ENCODE measurements around the gene ATIC.

The ATIC gene

DNA sequence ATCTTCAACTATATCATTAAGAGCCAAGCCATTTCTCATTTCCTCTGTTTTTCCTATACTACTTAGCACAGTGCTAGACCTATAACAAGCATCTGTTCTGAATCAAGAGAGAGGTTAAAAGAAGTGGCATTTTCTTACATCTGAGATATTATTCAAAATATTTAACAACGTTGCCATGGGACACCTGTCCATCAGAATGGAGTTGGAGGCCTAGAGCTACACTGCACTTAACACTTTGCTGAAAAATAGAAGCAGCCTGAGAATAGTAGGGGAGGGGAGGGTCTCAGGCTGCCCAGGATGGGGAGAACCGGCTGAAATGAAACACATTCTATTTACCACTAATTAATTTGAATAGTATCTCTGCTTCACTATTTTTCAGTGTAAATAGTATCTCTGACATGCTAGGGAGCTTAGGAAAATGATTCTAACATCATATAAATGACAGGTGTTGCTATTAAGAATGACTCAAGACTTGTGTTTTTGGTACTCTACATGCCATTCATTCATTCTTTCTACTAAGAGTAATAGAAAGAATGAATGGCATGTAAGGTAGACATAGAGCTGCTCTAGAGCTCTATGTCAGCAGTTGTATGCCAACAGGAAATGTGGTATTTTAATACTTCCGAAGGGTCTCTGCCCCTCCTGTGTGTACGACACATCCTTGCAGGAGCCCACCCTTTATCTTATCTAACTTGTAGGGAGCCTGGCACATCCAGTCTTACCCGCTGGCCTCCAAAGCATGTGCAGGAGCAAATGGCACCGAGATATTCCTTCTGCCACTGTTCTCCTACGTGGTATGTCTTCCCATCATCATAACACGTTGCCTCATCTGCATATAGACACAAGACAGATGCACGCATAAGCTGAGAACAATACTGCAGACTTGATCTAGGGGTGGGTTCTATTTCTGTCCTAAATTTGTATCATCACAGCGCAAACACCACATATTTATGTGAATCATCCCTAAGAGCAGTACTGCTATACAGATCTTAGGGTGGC, 52.6 kb downstream of the ATIC start:
- no peak overlapping the region for H3K4me3 ChIP-seq
- no peak overlapping the region for H3K4me2 ChIP-seq
- peaks cover 36% of the 10 kb centered on the region for H3K36me3 ChIP-seq
- H3K9me3 ChIP-seq, result no peaks in the 10 kb centered on the region
- no peaks in the 10 kb centered on the region for H3K27me3 ChIP-seq
- no peaks in the 10 kb centered on the region for H3K4me1 ChIP-seq
- H4K20me1 ChIP-seq, result no peaks in the 10 kb centered on the region
- no peak for TF ChIP-seq Cebpa-rat (IDR thresholded peaks at IDR 0.05)
- no peak overlapping the region for H3K27ac ChIP-seq
- H3K9ac ChIP-seq, result no peak overlapping the region

DNA sequence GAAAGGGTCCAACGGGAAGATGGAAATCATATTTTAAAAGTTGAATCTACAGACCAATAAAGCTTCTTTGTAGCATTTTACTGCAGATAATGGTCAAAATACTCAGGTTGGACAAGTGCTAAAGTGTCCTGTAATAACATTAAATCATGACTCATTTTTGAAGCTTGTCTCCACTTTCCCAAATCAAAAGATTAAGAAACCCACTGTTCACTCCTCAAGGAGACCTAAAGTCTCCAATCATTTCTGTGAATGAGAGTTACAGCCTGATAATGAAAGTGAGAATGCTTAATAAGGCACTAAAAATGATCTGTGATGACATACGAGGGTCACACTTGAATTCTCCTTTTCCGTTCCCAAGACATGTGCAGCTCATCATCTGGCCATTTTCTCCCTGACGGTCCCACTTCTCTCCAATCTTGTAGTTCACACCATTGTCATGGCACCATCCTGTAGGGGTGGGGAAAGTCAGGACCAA, 53.4 kb downstream of the ATIC start:
- Histone ChIP-seq H4K20me1 (no peaks in the 10 kb centered on the region), H3K4me2 (no peak overlapping the region), H3K4me1 (no peaks in the 10 kb centered on the region), H3K4me3 (no peak overlapping the region), H3K9ac (no peak overlapping the region), H3K9me3 (no peaks in the 10 kb centered on the region), H3K27me3 (no peaks in the 10 kb centered on the region), H3K36me3 (peaks cover 35% of the 10 kb centered on the region), H3K27ac (no peak overlapping the region)
- no peak for TF ChIP-seq Cebpa-rat (IDR thresholded peaks at IDR 0.05)

DNA sequence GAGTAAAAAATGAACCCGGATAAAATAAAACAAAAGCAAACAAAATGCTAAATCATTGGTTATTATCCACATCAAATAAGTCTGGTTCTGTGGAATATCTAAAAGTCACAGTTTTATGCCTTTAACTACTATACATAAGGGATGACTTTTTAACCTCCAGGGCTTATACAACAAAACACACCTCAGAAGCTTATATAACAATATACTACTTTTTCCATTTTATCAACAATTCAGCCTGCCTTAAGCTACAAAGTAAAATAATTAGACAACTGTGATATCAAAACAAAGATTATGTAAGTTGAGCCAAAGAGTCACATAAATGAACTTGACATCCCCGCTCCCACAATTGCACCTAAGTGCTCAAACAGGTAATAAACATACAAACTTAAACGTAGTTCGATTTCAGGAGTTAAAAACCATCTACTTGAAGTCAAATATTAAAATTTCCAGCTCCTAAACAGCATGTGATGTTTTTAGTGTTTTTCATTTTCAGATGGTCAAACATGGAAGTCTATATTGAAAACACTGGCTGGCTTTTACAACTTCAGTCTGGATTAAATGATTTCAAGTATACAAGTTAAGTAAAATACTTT, 54.7 kb downstream of the ATIC start:
- Histone ChIP-seq H3K4me2 (no peak overlapping the region), H3K36me3 (peaks cover 35% of the 10 kb centered on the region), H3K4me3 (no peak overlapping the region), H4K20me1 (no peaks in the 10 kb centered on the region), H3K9me3 (no peaks in the 10 kb centered on the region), H3K27ac (no peak overlapping the region), H3K9ac (no peak overlapping the region), H3K4me1 (no peaks in the 10 kb centered on the region), H3K27me3 (no peaks in the 10 kb centered on the region)
- no peak for TF ChIP-seq Cebpa-rat (IDR thresholded peaks at IDR 0.05)

DNA sequence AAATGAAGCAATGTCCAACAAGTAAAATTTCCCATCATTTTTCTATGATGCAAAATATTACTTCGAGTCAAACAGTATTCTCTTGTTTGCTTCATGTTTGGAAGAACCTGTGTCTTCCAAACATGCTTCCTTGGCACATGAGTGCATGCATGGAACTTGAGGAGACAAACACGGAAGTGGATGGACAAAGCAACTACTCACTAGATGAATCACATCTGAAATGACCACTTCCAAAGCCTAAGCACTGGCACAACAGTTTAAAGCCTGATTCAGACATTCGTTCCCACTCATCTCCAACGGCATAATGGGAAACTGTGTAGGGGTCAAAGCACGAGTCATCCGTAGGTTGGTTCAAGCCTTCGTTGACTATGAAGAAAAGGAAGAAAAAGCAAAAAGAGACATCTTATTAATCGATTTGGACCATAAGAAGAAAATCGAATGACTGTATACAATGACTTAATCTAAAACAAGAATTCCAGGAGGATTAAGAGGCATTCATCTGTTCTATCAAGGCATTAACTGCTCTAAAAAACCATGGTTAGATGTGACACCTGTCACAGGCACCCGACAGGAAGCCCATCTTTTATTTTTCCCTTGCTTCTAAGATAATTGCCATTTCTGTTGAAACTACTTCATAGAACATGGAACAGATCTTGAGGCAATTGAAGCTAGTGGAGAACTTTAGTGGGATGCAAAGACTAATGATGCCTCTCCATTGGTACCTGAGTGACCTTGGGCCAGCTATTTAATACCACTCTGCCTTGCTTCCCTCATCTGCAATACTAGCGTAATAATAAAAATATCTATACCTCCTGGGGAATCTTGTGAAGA, 56.0 kb downstream of the ATIC start:
- Histone ChIP-seq H3K9me3 (no peaks in the 10 kb centered on the region), H3K4me2 (no peak overlapping the region), H3K36me3 (peaks cover 24% of the 10 kb centered on the region), H3K4me1 (no peaks in the 10 kb centered on the region), H3K4me3 (no peak overlapping the region), H4K20me1 (no peaks in the 10 kb centered on the region), H3K27ac (no peak overlapping the region), H3K27me3 (no peaks in the 10 kb centered on the region), H3K9ac (no peak overlapping the region)
- TF ChIP-seq Cebpa-rat (IDR thresholded peaks at IDR 0.05), result no peak

DNA sequence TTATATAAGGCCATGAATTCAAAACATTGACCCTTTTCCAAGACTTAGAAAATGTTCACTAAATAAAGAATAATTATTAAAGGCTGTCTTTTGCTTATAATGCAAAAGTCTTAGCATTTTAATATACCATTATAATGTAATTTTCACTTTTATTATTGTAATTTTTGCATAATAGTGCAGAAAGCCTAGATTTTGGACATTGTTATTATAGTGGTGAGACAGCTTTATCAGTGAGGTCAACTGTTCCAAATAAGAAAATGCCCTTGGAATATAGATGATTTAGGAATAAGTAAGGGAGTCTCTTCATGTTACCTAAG, 56.6 kb downstream of the ATIC start:
- Histone ChIP-seq H3K27ac (no peak overlapping the region), H3K36me3 (peaks cover 18% of the 10 kb centered on the region), H3K4me2 (no peak overlapping the region), H3K4me3 (no peak overlapping the region), H3K27me3 (no peaks in the 10 kb centered on the region), H3K9ac (no peak overlapping the region), H4K20me1 (no peaks in the 10 kb centered on the region), H3K9me3 (no peaks in the 10 kb centered on the region), H3K4me1 (no peaks in the 10 kb centered on the region)
- no peak for TF ChIP-seq Cebpa-rat (IDR thresholded peaks at IDR 0.05)

DNA sequence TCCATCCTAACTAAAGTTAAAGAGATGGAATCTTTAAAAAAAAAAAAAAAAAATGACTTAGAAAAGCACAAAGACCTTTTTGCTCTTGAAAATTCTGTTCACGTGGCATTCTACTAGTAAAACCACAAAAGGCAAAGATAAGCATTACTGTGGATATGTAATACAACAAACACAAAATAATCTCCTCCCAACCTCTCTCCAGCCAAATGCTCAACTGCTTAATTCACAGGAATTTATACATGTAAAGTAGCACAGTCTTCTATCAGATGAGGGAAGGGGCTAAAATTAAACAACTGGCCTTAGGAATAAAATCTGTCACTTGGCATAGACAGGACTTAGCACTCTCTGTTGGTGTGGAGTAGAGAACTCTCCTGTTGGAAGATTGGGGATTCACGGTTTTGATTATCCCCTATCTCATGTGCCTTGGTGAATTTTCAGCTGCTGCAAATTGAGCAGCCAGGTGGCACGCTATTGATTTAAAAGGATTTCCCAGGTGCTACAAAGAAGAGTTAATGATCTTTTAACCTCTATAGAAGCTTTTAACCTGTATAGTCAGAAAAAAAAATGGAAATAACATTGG, 57.4 kb downstream of the ATIC start:
- Histone ChIP-seq H3K4me1 (no peaks in the 10 kb centered on the region), H3K4me2 (no peak overlapping the region), H3K27ac (no peak overlapping the region), H3K4me3 (no peak overlapping the region), H3K9me3 (peaks cover 3% of the 10 kb centered on the region; the same call in 1 of the 2 replicates), H3K36me3 (peaks cover 10% of the 10 kb centered on the region; the same call in 1 of the 2 replicates), H3K27me3 (no peaks in the 10 kb centered on the region), H4K20me1 (no peaks in the 10 kb centered on the region), H3K9ac (no peak overlapping the region)
- TF ChIP-seq Cebpa-rat (IDR thresholded peaks at IDR 0.05), result no peak

DNA sequence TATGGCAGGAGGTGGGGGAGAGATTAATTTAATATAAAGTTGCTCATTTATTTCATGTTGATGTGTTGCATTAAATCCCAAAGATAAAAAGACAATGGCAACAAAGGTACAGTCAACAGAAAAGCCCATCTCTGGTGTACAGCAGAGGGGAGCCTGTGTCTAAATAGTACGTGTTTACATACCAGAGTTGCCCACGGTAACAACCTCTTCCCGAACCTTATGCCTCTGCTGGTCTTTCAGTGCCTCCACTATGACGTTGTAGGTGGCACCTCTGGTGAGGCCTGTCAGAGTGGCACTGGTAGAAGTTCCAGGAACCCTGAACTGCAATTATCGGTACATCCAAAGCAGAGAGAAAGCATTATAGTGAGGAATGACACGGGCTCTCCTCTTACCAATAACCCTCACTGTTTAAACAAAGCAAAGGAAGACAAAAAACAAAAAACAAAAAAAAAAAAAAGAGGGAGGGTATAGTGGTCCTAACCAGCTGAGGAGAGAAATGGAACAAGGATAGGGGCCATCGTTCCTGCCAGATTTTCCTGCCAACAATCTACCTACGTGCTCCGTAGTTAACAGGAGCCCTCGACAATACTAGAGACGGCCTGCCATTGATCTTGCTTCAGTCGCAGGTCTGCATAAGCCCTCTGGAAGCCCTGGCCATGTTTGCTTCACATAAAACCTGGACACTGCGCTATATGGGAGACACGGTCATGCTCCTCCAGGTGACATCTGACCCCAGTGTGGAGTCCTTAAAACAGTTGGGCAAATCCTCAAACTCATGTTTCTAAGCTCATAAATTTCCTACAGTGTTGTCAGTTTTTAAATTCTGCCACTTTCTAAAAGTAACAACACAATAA, 58.5 kb downstream of the ATIC start:
- no peaks in the 10 kb centered on the region for H3K4me1 ChIP-seq
- H3K4me2 ChIP-seq, result no peak overlapping the region
- H4K20me1 ChIP-seq, result no peaks in the 10 kb centered on the region
- H3K27me3 ChIP-seq, result no peaks in the 10 kb centered on the region
- H3K4me3 ChIP-seq, result no peak overlapping the region
- TF ChIP-seq Cebpa-rat (IDR thresholded peaks at IDR 0.05), result no peak
- peaks cover 12% of the 10 kb centered on the region for H3K36me3 ChIP-seq
- H3K9ac ChIP-seq, result no peak overlapping the region
- H3K9me3 ChIP-seq, result peaks cover 6% of the 10 kb centered on the region; the same call in 1 of the 2 replicates
- no peak overlapping the region for H3K27ac ChIP-seq

DNA sequence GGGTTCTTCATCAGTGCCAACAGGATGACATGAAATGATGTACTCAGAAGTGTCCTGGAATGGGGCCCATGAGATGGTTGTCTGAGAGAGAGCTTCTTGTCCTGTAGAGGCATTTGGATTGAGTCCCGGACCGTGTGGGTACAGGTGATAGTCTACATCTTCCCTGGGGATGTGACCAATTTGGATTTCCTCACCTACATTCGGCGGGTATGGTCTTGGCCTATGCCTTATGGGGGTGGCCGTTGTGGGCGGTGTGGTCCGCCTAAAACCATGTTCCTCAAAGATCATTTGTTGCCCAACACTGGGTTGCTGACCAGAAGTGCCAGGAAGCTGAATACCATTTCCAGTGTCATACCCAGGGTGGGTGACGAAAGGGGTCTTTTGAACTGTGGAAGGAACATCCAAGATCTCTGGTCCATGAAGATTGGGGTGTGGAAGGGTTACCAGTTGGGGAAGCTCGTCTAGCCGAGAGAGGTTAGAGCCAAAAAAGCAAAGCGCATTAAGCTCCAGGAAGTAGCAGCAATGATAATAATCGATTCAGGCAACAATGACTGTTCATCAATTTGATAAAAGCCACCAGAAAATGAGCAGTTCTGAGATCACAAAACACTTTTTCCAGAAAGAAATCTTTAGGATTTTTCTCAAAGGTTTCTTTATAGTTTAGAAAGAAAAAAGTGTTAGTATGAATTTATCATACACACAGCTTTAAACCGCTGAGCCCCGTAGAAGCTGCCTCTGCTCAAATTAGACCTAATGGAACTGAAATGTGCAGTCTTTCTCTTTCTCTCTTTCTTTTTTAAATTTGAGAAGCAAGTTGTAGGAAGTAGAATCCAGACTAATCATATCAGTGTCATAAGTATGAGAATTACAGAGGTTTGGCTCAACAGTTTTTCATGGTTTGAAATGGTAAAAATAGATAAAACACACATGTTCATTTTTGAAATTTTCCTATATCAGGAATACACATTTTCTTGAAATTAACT, 60.3 kb downstream of the ATIC start:
- Histone ChIP-seq H3K27me3 (no peaks in the 10 kb centered on the region), H3K4me1 (no peaks in the 10 kb centered on the region), H3K4me2 (no peak overlapping the region), H3K9me3 (peaks cover 6% of the 10 kb centered on the region; the same call in 1 of the 2 replicates), H3K4me3 (no peak overlapping the region), H3K36me3 (peaks cover 12% of the 10 kb centered on the region), H3K9ac (no peak overlapping the region), H3K27ac (no peak overlapping the region), H4K20me1 (no peaks in the 10 kb centered on the region)
- no peak for TF ChIP-seq Cebpa-rat (IDR thresholded peaks at IDR 0.05)

Measured in BLaER1 (cell line).